Measurements from ENCODE around the gene MSRB3.
"Not testable (repeated sequence)": the region's sequence is repeated elsewhere in the genome, so short reads cannot be mapped to it uniquely, and the experiment has no call there.

Gene MSRB3

GRCh38 chr12:65458718-65459117 is 180.2 kb downstream of the MSRB3 start:
- DNase-seq (ENCODE audit: low spot score), result no peak

GRCh38 chr12:65459545-65459944 is 181.1 kb downstream of the MSRB3 start:
- DNase-seq (ENCODE audit: low spot score), result no peak

DNA sequence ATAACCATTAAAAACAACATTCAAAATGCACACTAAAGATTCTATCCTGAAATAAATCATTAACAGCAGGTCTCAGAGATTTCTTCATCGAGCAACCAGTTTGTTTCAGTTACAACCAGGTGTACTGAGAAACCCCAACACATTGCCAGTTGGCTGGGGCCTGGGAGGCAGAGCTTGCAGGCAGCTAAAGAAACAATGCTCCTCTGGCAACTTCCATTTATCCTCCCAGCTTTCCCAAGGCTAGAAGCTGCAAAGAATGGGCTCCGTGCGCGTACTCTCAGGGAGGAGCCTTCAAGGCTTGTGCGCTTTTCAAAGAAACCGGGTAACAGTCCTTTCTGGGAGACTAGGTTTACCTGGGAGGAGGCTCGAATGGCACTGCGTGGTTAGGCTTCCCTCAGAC is 181.6 kb downstream of the MSRB3 start:
- no peak for DNase-seq (ENCODE audit: low spot score)

- no peak for DNase-seq (ENCODE audit: low spot score)
These were observed 182.5 kb downstream of the MSRB3 start for GRCh38 chr12:65461017-65461416.

- no peak for DNase-seq (ENCODE audit: low spot score)
These were observed 184.0 kb downstream of the MSRB3 start for GRCh38 chr12:65462484-65462883.

GRCh38 chr12:65463082-65463481 is 184.6 kb downstream of the MSRB3 start:
- DNase-seq (ENCODE audit: low spot score), result no peak

DNA sequence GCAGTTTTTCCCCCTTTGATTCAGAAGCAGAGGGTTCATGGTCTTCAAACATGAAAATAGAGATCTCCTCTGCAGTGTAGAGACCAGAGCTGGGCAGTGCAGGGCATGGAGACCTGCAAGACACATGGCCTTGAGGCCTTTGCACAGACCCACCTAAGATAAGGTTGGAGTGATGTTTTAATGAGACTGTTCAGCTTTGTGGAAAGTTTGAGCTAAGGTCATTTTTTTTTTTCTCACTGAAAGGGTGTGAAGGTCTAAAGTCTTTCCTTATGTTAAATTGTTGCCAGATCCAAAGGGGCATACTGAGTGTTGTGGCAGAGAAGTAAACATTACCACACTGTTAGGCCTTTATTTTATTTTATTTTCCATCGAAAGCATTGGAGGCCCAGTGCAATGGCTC is 185.1 kb downstream of the MSRB3 start:
- no peak for DNase-seq (ENCODE audit: low spot score)

DNA sequence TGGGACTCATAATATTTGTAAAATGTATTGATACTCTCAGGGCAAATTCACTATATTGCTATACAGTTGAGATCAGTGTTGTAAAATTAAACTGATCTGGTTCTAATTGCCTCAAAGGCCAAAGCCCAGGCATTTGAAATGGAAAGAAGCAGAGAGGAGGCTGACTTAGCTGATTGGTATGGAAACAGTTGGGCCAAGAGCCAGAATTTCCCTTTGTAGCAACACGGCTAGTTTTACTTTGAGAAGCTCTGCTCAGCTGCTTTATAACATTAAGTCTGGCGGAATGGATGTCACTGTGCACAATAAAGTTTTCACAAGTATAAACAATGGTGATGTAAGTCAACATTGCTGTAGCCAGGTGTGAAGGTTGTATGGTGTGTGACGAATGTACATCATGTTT is 186.4 kb downstream of the MSRB3 start:
- DNase-seq (ENCODE audit: low spot score), result no peak

- DNase-seq (ENCODE audit: low spot score), result no peak
These were observed 187.5 kb downstream of the MSRB3 start for GRCh38 chr12:65465766-65466547.

DNA sequence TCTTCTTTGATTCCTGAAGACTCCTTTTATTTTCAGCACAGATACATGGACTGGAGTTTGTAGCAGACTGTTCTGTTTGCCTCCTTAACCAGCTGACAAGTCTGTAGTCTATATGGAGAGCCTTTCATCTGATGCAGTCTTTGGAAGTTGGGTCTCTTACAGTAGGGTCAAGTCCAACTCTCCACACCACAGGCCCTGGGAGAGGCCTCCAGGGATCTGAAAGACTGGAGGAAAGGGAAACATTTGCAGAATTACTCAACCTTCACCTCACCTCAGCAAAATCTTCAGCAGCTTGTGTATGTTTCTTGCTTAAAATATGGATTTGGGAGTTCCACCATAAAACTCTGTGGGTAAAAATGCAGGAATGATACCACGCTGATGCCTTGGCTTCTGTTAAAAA is 188.4 kb downstream of the MSRB3 start:
- DNase-seq (ENCODE audit: low spot score), result no peak

DNA sequence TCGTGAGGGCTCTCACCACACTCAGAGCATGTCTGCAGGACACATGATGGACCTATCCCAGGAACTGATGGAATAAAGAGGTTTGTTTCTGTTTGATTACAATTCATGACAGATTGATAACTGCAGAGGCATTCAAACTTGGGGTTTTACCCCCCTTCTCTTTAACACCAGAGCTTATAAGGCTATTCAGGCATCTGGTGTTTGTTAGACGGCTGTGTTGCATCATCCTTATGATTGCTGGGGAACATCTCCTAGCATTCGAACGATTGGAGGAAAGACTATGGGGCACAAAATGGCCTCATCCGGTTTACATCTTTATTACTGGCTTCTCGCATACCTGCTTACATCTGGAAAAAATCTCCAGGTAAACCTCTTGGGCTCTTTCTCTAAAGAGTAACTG is 191.8 kb downstream of the MSRB3 start:
- no peak for DNase-seq (ENCODE audit: low spot score)

DNA sequence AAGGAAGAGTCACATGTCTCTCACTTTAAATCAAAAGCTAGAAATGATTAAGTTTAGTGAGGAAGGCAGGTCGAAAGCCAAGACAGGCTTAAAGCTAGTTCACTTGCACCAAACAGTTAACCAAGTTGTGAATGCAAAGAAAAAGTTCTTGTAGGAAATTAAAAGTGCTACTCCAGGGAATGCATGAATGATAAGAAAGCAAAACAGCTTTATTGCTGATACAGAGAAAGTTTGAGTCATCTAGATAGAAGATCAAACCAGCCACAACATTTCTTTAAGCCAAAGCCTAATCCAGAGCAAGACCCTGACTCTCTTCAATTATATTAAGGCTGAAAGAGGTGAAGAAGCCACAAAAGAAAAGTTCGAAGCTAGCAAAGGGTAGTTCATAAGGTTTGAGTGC is 193.6 kb downstream of the MSRB3 start:
- DNase-seq (ENCODE audit: low spot score), result no peak

DNA sequence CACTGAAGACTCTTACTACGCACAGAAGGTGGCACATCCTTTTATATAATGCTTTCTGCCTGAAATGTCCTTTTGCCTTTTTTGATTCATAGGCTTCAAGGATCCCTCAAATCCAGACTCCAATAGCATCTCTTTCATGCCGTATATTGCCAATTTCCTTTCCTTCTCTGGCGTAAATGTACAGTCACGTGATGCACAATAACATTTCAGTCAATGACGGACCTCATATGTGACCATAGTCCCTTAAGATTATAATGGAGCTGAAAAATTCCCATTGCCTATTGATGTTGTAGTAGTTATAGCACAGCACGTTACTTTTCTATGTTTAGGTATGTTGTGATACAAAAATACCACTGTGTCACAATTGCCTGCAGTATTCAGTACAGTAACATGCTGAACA is 196.3 kb downstream of the MSRB3 start:
- DNase-seq (ENCODE audit: low spot score), result no peak

DNA sequence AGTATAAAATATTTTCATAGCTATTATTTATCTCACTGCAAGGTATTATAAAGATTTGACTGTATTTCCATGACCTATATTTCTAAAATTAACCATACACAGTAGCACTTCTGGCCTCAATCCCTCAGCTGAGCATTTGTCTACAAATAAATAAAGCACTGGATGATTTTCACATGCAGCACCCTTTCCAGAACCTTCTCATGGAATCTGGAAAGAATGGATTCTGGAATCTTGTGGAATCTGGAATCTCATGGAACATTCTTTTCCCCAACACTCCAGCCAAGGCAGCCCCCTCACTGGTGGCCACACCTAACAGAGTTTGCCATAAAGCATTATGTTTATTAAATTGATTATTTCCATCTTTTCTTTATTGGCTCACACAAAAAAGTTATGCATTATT is 199.2 kb downstream of the MSRB3 start:
- DNase-seq (ENCODE audit: low spot score), result no peak

DNA sequence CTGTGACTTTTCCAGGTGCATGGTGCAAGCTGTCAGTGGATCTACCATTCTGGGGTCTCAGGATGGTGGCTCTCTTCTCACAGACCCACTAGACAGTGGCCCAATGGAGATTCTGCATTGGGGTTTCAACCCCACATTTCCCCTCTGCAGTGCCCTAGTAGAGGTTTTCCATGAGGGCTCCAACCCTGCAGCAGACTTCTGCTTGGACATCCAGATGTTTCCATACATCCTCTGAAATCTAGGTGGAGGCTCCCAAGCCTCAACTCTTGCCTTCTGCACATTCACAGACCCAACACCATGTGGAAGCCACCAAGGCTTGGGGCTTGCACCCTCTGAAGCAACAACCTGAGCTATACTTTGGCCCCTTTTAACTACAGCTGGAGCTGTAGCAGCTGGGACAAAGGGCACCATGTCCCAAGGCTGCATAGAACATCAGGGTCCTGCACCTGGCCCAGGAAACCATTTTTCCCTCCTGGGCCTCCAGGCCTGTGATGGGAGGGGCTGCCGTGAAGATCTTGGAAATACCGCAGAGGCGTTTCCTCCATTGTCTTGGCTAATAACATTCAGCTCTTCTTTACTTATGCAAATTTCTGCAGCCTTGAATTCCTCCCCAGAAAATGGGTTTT is 205.5 kb downstream of the MSRB3 start:
- DNase-seq (ENCODE audit: low spot score), result not testable (repeated sequence)

GRCh38 chr12:65488197-65488596 is 209.7 kb downstream of the MSRB3 start:
- no peak for DNase-seq (ENCODE audit: low spot score)

DNA sequence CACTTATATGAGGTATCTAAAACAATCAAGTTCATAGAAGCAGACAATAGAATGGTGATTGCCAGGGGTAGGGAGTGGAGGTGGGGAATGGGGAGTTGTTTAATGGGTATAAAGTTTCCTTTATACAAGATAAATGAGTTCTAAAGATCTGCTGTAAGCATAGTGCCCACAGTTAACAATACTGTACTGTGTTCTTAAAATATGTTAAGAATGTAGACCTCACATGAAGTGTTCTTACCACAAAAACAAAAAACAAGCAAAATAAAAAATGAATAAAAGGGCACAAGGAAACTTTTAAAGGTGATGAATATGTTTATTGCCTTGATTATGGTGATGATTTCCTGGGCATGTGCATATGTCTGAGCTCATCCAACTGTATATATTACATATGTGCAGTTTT is 211.8 kb downstream of the MSRB3 start:
- DNase-seq (ENCODE audit: low spot score), result no peak

DNA sequence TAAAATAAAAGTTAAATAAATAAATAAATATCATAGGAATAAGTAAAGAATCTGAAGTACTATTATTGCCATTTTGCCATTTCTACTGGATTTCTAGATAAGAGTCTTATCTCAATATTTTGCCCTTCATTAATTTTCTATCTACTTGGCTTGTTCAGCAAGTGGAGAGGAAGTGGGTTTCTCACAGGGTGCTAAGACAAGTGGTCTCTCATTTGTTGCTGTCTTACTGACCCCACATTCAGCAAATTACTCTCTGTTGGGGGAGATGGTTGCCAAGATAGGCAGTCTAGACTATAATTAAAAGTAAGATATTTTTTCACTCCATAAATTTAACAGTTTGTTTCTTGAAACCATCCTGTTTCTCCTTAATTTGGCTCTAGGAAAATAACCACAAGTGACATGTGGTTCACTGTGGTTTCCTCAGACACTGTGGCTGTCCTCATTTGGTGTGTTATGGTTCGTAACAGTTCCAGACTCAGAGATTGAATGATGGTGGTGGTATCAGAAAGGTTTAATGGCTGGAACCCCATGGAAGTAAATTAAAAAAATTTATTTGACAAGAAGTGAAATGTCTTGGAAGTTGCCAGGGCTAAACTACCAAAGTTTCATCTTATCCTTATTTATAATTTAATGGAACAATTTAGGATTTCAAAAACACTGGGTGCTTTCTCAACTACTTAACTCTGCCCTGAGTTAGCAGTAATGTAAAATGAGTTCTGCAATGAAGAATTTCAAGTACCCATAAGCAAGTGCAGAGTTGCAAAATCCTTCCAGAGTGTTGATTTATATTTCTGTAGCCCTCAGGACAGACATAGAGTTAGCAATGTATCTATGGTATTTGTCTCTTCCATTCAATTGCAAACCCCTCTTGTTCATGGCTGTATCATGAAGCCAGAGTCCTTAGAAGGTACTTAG is 214.8 kb downstream of the MSRB3 start:
- no peak for DNase-seq (ENCODE audit: low spot score)

- no peak for DNase-seq (ENCODE audit: low spot score)
These were observed 215.4 kb downstream of the MSRB3 start for GRCh38 chr12:65493913-65494245.

GRCh38 chr12:65494537-65494936 is 216.1 kb downstream of the MSRB3 start:
- peak; percentile 19 for DNase-seq (ENCODE audit: low spot score)

DNA sequence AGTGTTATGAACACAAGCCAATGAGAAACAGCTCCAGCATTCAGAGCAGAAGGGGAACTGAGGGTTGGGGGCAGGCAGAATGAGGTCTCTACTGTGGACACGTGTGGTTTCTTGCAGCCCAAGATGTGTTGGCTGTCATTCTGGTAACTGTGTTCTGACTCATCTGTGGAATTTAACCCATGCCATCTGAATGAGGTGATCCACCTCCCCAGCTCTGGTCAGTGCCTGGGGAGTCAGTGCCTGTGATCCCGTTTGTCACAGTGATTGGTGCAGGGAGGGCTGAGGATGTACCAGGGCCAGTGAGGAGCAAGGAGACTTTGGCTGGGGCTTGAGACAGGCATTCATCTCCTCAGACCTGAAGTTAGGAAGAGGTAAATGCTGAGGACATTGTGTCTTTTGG is 216.8 kb downstream of the MSRB3 start:
- DNase-seq (ENCODE audit: low spot score), result no peak

GRCh38 chr12:65496617-65497016 is 218.1 kb downstream of the MSRB3 start:
- DNase-seq (ENCODE audit: low spot score), result no peak

DNA sequence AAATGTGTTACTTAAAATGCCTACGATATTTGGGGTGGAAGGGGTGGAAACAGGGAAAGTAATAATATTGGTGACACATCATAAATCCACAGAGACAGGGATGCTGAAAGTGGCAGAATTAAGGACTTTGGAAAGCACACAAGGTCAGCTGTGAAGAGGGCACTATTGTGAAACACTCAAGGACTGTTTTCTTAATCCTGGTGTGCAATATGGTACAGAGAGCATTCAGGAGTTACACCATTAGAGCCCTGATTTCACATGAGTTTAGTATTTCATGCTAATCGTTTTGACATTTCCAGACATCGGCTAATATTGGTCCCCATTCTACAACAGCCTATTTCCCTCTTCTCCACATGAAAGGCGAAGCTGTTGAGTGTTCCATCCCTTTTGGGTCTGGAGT is 219.2 kb downstream of the MSRB3 start:
- no peak for DNase-seq (ENCODE audit: low spot score)
